ENCODE results near the gene SERPINE1. TPM values are rescaled to one million over a fixed set of nuclear protein-coding genes. Genes with fewer than 3 reads are reported as not detected.

Gene SERPINE1
- total and polyA plus RNA-seq, 2 of the 13 experiments (the other 11 are each of a cell fraction or from before 2014, with no cell fraction given), result 21.2 to 1,576 TPM

GRCh38 chr7:101099969-101100781, 26.7 kb upstream of the SERPINE1 start (continued):
- peak; percentile 89 for TF ChIP-seq ARID4A (CRISPR knock-in tag; IDR thresholded peaks at IDR 0.05; ENCODE audit: borderline replicate concordance)
- TF ChIP-seq MXI1 (IDR thresholded peaks at IDR 0.05; ENCODE audit: borderline replicate concordance, low read depth, low read length), result peak; percentile 93; the same call in 2 of the 3 replicates
- TF ChIP-seq ZNF17 (CRISPR knock-in tag; IDR thresholded peaks at IDR 0.05), result no peak
- 0 out of 2 replicates have a peak, but pooled peaks have one; percentile 27 for TF ChIP-seq MEIS1 (CRISPR knock-in tag; IDR thresholded peaks at IDR 0.05; ENCODE audit: borderline replicate concordance)
- no peak for TF ChIP-seq TOPORS (CRISPR knock-in tag; IDR thresholded peaks at IDR 0.05)
- peak; percentile 71 for TF ChIP-seq KMT2A (CRISPR knock-in tag; IDR thresholded peaks at IDR 0.05)
- peak; percentile 40; the same call in 1 of the 2 replicates for TF ChIP-seq ZNF501 (CRISPR knock-in tag; IDR thresholded peaks at IDR 0.05)
- 0 out of 2 replicates have a peak, but pooled peaks have one; percentile 22 for TF ChIP-seq CCDC6 (CRISPR knock-in tag; IDR thresholded peaks at IDR 0.05)
- no peak for TF ChIP-seq BRCA1 (CRISPR knock-in tag; IDR thresholded peaks at IDR 0.05)
- peak; percentile 82; the same call in 1 of the 2 replicates for TF ChIP-seq MTA1 (CRISPR knock-in tag; IDR thresholded peaks at IDR 0.05; ENCODE audit: borderline replicate concordance)
- TF ChIP-seq FOXA3 (CRISPR knock-in tag; IDR thresholded peaks at IDR 0.05), result peak; percentile 52; the same call in 1 of the 2 replicates
- peak; percentile 49; the same call in 1 of the 2 replicates for TF ChIP-seq ZBTB7B (CRISPR knock-in tag; IDR thresholded peaks at IDR 0.05)
- peak; percentile 75; the same call in 1 of the 2 replicates for TF ChIP-seq ZNF878 (CRISPR knock-in tag; IDR thresholded peaks at IDR 0.05)
- peak; percentile 46; the same call in 1 of the 2 replicates for TF ChIP-seq TFAP4 (IDR thresholded peaks at IDR 0.05; ENCODE audit: borderline replicate concordance, low read depth)
- TF ChIP-seq RXRB (CRISPR knock-in tag; IDR thresholded peaks at IDR 0.05; ENCODE audit: borderline replicate concordance), result peak; percentile 73; the same call in 1 of the 2 replicates
- TF ChIP-seq GATAD2A (CRISPR knock-in tag; IDR thresholded peaks at IDR 0.05), result peak; percentile 82
- no peak for TF ChIP-seq TIGD3 (CRISPR knock-in tag; IDR thresholded peaks at IDR 0.05; ENCODE audit: borderline replicate concordance)
- TF ChIP-seq BRD4 (CRISPR knock-in tag; IDR thresholded peaks at IDR 0.05), result 0 out of 2 replicates have a peak, but pooled peaks have one; percentile 35
- peak; percentile 54; the same call in 1 of the 2 replicates for TF ChIP-seq RFX5 (IDR thresholded peaks at IDR 0.05; ENCODE audit: low read depth, low read length)
- TF ChIP-seq MZF1 (CRISPR knock-in tag; IDR thresholded peaks at IDR 0.05; ENCODE audit: borderline replicate concordance), result no peak
- TF ChIP-seq E2F5 (CRISPR knock-in tag; conservative IDR thresholded peaks at IDR 0.05), result no peak
- no peak for TF ChIP-seq RCOR2 (CRISPR knock-in tag; IDR thresholded peaks at IDR 0.05)
- TF ChIP-seq ETV5 (CRISPR knock-in tag; IDR thresholded peaks at IDR 0.05; ENCODE audit: borderline replicate concordance), result peak; percentile 55; the same call in 1 of the 2 replicates

All from HepG2 (cell line).